ENCODE results near the gene ITGB6. TPM values are rescaled to one million over a fixed set of nuclear protein-coding genes. Genes with fewer than 3 reads are reported as not detected.

The ITGB6 gene
- total and polyA plus RNA-seq, 2 of the 8 experiments (the other 6 are each of a cell fraction or from before 2014, with no cell fraction given) = not detected

GRCh38 chr2:160077912-160078810, 121.9 kb downstream of the ITGB6 start (continued):
- TF ChIP-seq USF2 (IDR thresholded peaks at IDR 0.05; ENCODE audit: low read length) (no peak), CTBP2 (IDR thresholded peaks at IDR 0.05; ENCODE audit: borderline replicate concordance, insufficient read depth, insufficient read length, low read length) (no peak), KDM5A (IDR thresholded peaks at IDR 0.05; ENCODE audit: low read length) (no peak)

All from H1 (cell line).